T-helper 9 cell (primary cell): ENCODE results near the gene GREB1L.

Experiments
- DNase-seq: peaks from one replicate; pipeline ENCODE4 v3.0.0-alpha.2; 2020

GREB1L gene

GRCh38 chr18:21496277-21496835 lies 254.3 kb downstream of the GREB1L start:
- no peak for DNase-seq

GRCh38 chr18:21499997-21500396 lies 258.0 kb downstream of the GREB1L start:
- no peak for DNase-seq

- no peak for DNase-seq
Observed at GRCh38 chr18:21502661-21503060, 260.6 kb downstream of the GREB1L start.

GRCh38 chr18:21507913-21508701 lies 266.1 kb downstream of the GREB1L start:
- no peak for DNase-seq

GRCh38 chr18:21509062-21509461 lies 267.0 kb downstream of the GREB1L start:
- no peak for DNase-seq

- no peak for DNase-seq
Observed at GRCh38 chr18:21513292-21513691, 271.3 kb downstream of the GREB1L start.

- DNase-seq, result no peak
Observed at GRCh38 chr18:21513741-21514140, 271.7 kb downstream of the GREB1L start.

- no peak for DNase-seq
Observed at GRCh38 chr18:21522530-21522929, 280.5 kb downstream of the GREB1L start.

GRCh38 chr18:21525916-21526315 lies 283.9 kb downstream of the GREB1L start:
- DNase-seq, result no peak

GRCh38 chr18:21526463-21526862 lies 284.4 kb downstream of the GREB1L start:
- DNase-seq, result no peak

- no peak for DNase-seq
Observed at GRCh38 chr18:21534327-21534726, 292.3 kb downstream of the GREB1L start.

GRCh38 chr18:21538230-21538629 lies 296.2 kb downstream of the GREB1L start:
- DNase-seq, result no peak

- DNase-seq, result no peak
Observed at GRCh38 chr18:21546423-21546822, 304.4 kb downstream of the GREB1L start.

- no peak for DNase-seq
Observed at GRCh38 chr18:21548647-21549046, 306.6 kb downstream of the GREB1L start.

GRCh38 chr18:21550510-21550970 lies 308.5 kb downstream of the GREB1L start:
- DNase-seq, result no peak

- no peak for DNase-seq
Observed at GRCh38 chr18:21557607-21558253, 315.7 kb downstream of the GREB1L start.

- no peak for DNase-seq
Observed at GRCh38 chr18:21559195-21559594, 317.2 kb downstream of the GREB1L start.

GRCh38 chr18:21571772-21572171 lies 329.7 kb downstream of the GREB1L start:
- DNase-seq, result no peak
